HG03103 (cell line): ENCODE data around the gene ADGRL3.
"Not testable (repeated sequence)": the region's sequence is repeated elsewhere in the genome, so short reads cannot be mapped to it uniquely, and the experiment has no call there.

Experiments
- ATAC-seq: cut with Tn5 transposase; IDR thresholded peaks from one replicate; pipeline ENCODE4 v1.9.1; 2021; ENCODE audit warnings: low read depth; ENCODE audit not compliant: unreplicated experiment

ADGRL3 gene

DNA sequence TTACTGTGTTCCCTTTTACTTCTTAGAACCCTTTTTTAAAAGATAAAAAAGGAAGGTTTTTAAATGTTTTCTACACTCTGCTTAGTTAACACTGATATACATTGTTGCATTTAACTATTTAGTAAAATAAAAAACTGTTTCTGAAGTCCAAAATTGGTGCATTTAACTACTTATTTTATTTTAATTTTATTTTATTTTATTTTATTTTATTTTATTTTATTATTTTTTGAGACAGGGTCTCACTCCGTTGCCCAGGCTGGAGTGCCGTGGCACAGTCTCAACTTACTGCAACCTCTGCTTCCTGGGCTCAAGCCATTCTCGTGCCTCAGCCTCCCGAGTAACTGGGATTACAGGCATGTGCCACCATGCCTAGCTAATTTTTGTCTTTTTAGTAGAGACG is 652.0 kb downstream of the ADGRL3 start:
- ATAC-seq, result not testable (repeated sequence)

GRCh38 chr4:61853041-61853440 is 652.9 kb downstream of the ADGRL3 start:
- ATAC-seq, result no peak

DNA sequence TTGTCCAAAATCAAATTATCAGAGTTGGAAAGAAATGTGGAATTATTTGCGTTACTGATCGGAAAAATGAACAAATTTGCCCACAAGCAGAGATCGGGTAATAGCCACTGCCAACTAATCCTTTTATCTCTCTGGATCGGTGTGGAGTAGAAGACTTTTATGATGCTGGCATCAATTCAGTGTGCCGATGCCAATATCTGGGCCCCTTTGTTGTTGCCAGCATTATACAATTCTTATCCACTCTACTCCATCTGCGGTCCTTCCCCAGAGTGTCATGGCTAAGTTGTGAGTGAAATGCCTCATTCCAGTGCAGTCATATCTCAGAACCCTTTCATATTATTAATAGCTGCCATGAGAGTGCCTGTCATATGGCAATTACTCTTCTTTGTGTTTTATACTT is 660.2 kb downstream of the ADGRL3 start:
- ATAC-seq, result no peak

- no peak for ATAC-seq
Measured at GRCh38 chr4:61864286-61864685, 664.2 kb downstream of the ADGRL3 start.

DNA sequence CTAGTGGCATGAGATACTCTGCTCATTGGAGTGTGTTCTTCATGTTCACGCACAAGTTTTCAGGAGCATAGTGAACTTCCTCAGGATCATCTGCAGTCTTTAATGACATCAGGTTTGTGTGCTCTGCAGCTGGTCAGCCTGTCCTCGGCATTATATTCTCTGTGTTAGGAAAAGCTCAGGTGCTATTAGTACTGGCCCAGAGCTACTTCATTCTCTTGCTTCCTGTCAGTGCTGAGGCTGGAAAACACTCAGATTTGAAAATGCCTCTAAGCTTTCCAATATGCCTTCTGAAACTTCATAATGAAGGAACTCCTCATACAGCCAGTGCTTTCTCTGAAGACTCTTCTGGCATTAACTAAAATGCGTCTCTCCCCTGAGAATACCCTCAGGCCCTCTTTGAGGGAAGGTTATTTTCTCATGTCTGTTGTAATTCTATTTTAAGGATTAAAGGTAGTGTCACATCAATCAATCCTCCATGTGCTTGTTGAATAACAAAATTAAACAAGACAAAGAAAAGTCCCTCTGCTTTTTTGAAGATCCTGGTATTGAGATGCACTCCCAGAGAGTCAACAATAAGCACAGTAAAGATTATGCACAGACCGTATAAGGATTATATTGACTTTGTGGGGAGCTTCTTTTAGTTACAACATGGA is 666.4 kb downstream of the ADGRL3 start:
- ATAC-seq, result no peak

DNA sequence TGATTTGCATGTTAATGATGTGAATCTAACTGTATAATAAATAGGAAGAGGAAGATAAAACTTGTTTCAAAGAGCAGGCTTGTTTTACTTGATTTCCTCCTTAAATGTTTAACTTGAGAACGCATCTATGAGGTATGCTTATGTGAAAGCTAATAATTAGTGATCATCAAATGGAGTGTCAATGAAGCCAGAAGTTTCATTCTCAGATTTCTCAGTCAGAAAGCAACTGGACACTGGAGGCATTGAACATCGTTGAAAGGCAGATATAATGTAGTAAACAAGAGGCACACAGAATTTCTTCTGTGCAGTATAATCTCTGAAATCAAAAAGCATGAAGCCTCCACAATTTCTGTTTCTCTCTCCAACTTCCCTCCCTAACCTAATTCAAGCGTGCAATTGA is 672.9 kb downstream of the ADGRL3 start:
- ATAC-seq, result no peak

- no peak for ATAC-seq
Measured at GRCh38 chr4:61877266-61877665, 677.1 kb downstream of the ADGRL3 start.

- no peak for ATAC-seq
Measured at GRCh38 chr4:61877893-61878292, 677.8 kb downstream of the ADGRL3 start.

- no peak for ATAC-seq
Measured at GRCh38 chr4:61882381-61882780, 682.3 kb downstream of the ADGRL3 start.

DNA sequence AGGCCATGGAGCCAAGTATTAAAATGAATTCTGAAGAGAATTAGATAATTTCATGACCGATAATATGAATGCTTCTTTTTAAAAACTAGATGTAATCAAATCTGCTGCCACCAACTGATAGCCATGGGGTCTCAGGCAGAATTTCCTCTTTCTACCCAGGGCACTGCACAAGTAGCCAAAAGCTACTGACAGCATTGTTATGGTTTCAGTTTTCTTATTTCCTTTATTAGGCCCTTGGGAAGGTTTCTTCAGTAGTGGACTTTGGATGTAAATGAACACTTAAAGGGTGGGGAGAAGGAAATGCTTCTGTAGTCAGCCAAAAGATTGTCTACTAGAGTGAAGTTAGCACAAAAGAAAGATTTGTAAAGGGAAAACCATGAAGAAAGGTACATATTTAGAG is 686.0 kb downstream of the ADGRL3 start:
- ATAC-seq, result no peak

- no peak for ATAC-seq
Measured at GRCh38 chr4:61889117-61889516, 689.0 kb downstream of the ADGRL3 start.

- ATAC-seq, result no peak
Measured at GRCh38 chr4:61890321-61890720, 690.2 kb downstream of the ADGRL3 start.

GRCh38 chr4:61891953-61892352 is 691.8 kb downstream of the ADGRL3 start:
- no peak for ATAC-seq

- no peak for ATAC-seq
Measured at GRCh38 chr4:61896634-61897033, 696.5 kb downstream of the ADGRL3 start.

DNA sequence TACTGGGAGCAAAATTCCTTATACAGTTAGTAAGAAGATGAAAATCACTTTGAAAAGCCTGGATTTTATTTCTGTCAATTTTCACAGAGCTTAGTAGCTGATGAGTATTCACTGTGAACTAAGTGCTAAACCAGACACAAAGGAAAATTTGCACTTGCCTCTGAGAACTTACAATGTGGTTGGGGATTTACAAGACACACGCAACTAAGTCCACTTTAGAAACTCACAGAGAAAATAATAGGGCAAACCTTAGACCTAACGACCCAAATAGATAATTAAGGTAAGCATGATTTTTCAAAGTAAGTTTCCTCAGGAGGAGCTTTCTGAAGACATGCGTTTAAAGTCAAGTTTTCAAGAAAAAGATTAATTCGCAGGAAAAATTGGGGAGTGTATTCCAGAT is 708.9 kb downstream of the ADGRL3 start:
- ATAC-seq, result no peak

DNA sequence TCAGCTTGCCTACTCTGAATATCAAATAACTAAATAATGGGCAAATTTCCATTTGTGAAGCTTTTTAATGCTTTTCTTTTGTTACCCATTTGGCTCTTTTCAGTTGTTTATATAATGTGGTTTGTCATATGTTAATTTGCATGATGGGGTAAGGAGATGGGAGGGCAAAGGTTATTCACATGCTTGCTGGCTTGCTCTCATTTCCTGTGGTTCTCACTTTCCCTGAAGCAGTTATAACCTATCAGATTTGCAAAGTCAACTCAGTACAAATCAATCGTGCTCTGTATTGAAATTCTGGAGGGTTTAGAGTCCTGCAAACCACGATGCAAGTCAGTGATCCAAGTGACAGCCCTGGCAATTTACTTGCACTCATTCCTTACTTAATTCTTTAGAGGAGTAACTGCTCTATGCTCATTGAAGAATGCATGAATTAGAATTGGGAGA is 711.2 kb downstream of the ADGRL3 start:
- ATAC-seq, result no peak

- ATAC-seq, result no peak
Measured at GRCh38 chr4:61913619-61914018, 713.5 kb downstream of the ADGRL3 start.

- no peak for ATAC-seq
Measured at GRCh38 chr4:61915501-61915900, 715.4 kb downstream of the ADGRL3 start.

- no peak for ATAC-seq
Measured at GRCh38 chr4:61918507-61918906, 718.4 kb downstream of the ADGRL3 start.

DNA sequence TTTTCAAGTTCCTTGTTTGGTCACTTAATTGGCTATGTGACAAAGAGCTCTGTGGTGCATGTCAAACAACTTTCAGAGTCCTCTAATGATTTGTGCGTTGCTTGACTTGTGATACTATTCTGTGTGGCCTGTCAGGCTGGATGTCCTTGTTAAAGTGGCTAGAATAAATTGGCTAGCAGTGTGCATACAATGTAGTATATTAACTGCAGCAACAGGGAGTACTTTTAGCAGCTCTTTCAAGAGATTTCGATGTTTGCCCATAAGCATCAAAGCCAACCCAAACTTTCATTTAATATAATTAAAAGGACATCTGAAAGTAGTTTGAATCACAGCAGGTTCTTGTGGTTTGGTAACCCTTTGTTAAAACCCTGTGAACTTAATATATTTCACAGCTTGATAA is 718.9 kb downstream of the ADGRL3 start:
- ATAC-seq, result no peak

- ATAC-seq, result no peak
Measured at GRCh38 chr4:61919561-61919960, 719.4 kb downstream of the ADGRL3 start.

GRCh38 chr4:61921920-61922319 is 721.8 kb downstream of the ADGRL3 start:
- no peak for ATAC-seq

- no peak for ATAC-seq
Measured at GRCh38 chr4:61922766-61923165, 722.6 kb downstream of the ADGRL3 start.
